GM19023 (cell line): ENCODE measurements around the gene NUDT15.

Experiments
- ATAC-seq: cut with Tn5 transposase; IDR thresholded peaks from one replicate; pipeline ENCODE4 v1.9.1; 2021; ENCODE audit warnings: mild to moderate bottlenecking, moderate library complexity; ENCODE audit not compliant: unreplicated experiment

The NUDT15 gene

GRCh38 chr13:48096670-48097069 lies 59.1 kb downstream of the NUDT15 start:
- no peak for ATAC-seq
